Brain microvascular endothelial cell (primary cell): Measurements from ENCODE around the gene PMFBP1.

Experiments used
- DNase-seq: peaks from one replicate; pipeline ENCODE4 v3.0.0-alpha.2; 2020
- H3K27ac ChIP-seq: fragments of 250-450 bp; sonication (Bioruptor Pico); 2 replicates; pipeline ENCODE4 v1.5.1; 2020; ENCODE audit warnings: mild to moderate bottlenecking, moderate library complexity
- H3K27me3 ChIP-seq: fragments of 250-450 bp; sonication (Bioruptor Pico); replicated peaks from 2 replicates; pipeline ENCODE4 v1.5.1; 2020; ENCODE audit warnings: mild to moderate bottlenecking
- H3K36me3 ChIP-seq: fragments of 250-450 bp; sonication (Bioruptor Pico); replicated peaks from 2 replicates; pipeline ENCODE4 v1.5.1; 2020; ENCODE audit warnings: mild to moderate bottlenecking
- H3K4me3 ChIP-seq: 2 replicates; pipeline ENCODE4 v1.5.1; 2011; ENCODE audit warnings: low read depth, mild to moderate bottlenecking, control low read depth, low read length, moderate library complexity
- in situ Hi-C: cut with HindIII; loops from 2 replicates; pipeline ENCODE4 v1.10.0; 2017; ENCODE audit warnings: low sequenced_read_pairs, low pct_ligation_motif_present
- TF ChIP-seq, protein P1 (sequence below): IDR thresholded peaks from 2 replicates; pipeline ENCODE4 v1.5.1; 2011; ENCODE audit warnings: low read depth, mild to moderate bottlenecking, moderate library complexity, low read length, control low read depth, inconsistent platforms; ENCODE audit errors: missing control alignments

Gene PMFBP1

DNA sequence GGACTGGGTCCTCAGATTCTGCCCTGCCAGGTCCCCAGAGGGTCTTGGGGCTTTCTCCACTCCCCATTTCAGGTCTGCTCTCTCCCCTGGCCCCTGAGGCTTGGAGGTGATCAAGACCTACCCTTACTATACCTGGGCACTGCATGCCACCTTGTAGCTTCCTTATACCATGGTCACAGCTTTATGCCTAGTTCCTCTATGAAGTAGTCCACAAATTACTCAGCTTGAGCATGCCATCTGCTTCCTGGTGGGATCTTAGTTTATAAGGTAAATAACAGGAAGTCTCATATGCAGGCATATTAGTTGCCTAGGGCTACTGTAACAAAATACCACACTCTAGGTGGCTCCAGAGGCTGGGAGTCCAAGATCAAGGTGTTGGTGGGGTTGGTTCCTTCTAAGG is 11.0 kb upstream of the PMFBP1 start:
- Histone ChIP-seq H3K36me3 (no peaks in the 10 kb centered on the region), H3K4me3 (no peak overlapping the region), H3K27ac (no peak overlapping the region), H3K27me3 (no peaks in the 10 kb centered on the region)
- TF ChIP-seq, protein P1, sequence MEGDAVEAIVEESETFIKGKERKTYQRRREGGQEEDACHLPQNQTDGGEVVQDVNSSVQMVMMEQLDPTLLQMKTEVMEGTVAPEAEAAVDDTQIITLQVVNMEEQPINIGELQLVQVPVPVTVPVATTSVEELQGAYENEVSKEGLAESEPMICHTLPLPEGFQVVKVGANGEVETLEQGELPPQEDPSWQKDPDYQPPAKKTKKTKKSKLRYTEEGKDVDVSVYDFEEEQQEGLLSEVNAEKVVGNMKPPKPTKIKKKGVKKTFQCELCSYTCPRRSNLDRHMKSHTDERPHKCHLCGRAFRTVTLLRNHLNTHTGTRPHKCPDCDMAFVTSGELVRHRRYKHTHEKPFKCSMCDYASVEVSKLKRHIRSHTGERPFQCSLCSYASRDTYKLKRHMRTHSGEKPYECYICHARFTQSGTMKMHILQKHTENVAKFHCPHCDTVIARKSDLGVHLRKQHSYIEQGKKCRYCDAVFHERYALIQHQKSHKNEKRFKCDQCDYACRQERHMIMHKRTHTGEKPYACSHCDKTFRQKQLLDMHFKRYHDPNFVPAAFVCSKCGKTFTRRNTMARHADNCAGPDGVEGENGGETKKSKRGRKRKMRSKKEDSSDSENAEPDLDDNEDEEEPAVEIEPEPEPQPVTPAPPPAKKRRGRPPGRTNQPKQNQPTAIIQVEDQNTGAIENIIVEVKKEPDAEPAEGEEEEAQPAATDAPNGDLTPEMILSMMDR = no peak
- in situ Hi-C loops = no loop called here
- DNase-seq = no peak

DNA sequence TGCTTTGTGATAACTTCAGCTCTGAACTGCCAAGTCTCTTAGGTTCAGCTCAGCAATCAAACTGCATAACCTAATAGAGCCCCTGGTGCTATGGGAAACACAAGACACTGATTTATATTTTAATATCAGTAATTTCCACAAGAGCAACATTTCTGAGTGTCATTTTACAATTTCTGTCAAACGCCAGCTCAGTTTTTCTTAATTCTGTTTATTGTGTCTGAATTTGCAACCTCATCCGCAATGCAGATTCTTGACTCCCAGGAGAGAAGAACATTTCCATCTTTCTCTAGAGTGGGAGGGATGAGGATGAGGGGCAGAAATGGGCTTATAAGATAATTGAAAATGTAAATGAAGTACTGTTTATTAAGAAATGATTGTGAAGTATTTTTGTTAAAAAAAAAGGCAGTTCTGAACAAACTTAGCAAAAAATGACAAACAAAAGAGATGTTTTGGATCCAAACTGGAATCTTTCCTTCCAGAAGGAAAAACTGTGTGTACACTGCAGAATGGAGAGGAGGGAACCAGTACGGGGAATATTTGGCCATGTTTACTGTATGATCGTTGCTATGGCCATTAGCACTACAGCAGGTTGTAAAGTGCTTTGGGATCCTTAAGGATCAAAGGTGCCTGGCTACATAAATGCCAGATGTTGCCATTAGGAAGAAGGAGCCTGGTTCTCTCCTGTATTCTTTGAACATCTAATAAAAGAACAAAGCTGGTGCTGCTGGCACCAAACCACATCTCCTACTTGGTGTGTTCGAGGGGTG is 7.4 kb upstream of the PMFBP1 start:
- H3K4me3 ChIP-seq = no peak overlapping the region
- no peaks in the 10 kb centered on the region for H3K27me3 ChIP-seq
- H3K27ac ChIP-seq = no peak overlapping the region
- DNase-seq = no peak
- in situ Hi-C loops = no loop called here
- H3K36me3 ChIP-seq = no peaks in the 10 kb centered on the region
- TF ChIP-seq, protein P1 = no peak

DNA sequence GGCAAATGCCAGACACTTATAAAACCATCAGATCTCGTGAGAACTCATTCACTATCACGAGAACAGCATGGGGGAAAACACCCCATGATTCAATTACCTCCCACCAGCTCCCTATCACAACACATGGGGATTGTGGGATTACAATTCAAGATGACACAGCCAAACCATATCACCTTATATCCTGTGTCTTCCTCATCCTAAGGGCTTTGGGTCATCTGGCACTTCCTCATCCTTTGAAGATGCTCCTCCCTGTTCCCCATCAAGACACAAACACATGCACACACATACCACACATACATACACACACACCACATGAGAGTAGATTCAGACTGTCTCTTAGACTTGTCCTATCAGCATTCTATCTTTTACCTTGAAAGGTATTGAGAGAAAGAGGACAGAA is 2.8 kb upstream of the PMFBP1 start:
- DNase-seq = no peak
- no peak overlapping the region for H3K4me3 ChIP-seq
- TF ChIP-seq, protein P1 = no peak
- no peaks in the 10 kb centered on the region for H3K36me3 ChIP-seq
- in situ Hi-C loops = no loop called here
- no peak overlapping the region for H3K27ac ChIP-seq
- H3K27me3 ChIP-seq = no peaks in the 10 kb centered on the region

DNA sequence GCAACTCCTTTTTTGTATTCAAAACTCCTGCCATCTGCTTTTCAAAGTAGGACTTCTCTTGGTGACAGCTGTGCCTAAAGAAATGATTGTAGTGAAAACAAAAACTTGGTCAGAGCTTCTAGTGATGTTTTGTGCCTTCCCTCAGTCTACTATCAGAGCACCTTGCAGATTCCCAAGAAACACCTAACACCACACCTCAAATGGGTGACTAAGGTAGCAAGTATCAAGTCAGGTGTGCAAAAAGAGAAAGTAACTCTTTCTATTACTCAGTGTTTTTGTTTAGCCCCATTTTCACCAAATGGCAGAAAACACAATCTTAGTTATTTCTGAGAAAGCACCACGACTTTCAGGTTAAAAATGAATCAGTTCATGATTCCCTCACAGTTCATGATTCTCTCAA is 2.0 kb upstream of the PMFBP1 start:
- DNase-seq = no peak
- Histone ChIP-seq H3K4me3 (no peak overlapping the region), H3K27ac (no peak overlapping the region), H3K27me3 (no peaks in the 10 kb centered on the region), H3K36me3 (no peaks in the 10 kb centered on the region)
- TF ChIP-seq, protein P1 = no peak
- in situ Hi-C loops = no loop called here

DNA sequence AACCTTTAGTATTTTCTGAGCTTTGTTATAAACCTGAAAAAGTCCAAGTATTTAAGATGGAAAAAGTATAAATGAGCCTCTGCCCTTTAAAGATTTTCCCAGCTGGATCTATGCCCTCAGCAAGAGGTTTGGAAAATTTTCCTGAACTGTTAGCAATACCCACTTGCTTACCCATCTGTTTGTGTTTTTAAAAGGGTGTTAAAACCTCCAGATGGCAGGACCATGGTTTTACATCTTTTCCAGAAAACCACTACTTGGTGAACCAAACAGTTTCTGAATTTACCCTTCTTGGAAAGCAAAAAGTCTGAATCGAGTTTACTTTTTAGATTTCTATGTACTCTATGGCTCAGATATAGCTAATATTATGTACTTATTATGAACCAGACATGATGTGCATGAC is 719 bp downstream of the PMFBP1 start:
- in situ Hi-C loops = no loop called here
- TF ChIP-seq, protein P1 = no peak
- Histone ChIP-seq H3K4me3 (no peak overlapping the region), H3K27me3 (no peaks in the 10 kb centered on the region), H3K27ac (no peak overlapping the region), H3K36me3 (no peaks in the 10 kb centered on the region)
- no peak for DNase-seq

DNA sequence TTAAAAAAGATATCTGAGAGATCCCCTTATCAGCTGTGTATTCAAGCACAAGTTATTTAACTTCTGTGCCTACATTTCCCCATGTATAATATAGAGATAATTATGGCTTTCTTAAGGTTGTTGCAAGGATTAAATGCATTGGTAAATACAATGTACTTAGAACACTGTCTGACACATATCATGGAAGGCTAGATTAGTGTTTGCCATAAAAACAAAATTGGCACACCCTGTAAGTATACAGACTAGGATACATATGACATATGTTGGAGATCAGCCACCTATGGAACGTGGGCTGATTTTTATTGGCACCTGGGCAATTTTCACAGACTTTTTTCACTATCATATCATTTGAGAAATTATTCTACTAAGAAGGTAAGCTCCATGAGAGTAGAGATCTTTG is 2.2 kb downstream of the PMFBP1 start:
- TF ChIP-seq, protein P1 = no peak
- Histone ChIP-seq H3K4me3 (no peak overlapping the region), H3K27me3 (no peaks in the 10 kb centered on the region), H3K27ac (no peak overlapping the region), H3K36me3 (no peaks in the 10 kb centered on the region)
- in situ Hi-C loops = no loop called here
- no peak for DNase-seq
